Measurements from ENCODE around the gene STX10.

DNA sequence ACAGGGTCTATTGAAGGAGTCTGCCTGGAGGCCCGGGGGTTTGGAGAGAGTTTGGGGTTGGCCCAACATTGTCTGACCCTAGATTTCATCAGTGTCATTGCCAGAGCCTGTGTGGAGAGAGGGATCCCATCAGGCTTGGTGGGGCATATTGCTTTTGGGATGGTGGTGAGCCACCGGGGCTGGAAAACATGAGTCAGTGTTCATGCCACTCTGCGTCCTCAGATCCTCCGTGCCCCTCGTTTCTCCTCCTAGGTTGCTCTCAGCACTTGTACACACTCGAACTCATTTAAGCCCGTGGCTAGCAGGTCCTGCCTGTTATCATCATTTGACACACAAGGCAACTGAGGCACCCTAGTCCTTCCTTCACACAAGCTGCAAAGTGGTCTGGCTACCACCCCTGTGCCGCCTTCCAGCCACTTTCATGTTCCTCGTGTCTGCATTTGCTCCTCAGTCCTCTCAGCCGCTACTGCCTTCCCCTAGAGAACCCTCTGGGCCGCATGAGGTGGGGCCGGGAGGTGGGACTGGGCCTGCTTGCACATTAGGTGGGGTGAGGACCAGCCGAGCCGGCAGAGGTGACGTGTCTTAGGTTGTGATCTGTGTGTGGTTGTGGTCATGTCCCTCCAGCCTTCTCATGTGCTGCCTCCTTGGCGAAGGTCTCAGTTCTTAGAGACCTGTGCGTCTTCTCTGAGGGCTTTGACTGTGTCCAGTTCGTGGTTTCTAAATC, 28.5 kb downstream of the STX10 start:
- TF ChIP-seq, protein P1, sequence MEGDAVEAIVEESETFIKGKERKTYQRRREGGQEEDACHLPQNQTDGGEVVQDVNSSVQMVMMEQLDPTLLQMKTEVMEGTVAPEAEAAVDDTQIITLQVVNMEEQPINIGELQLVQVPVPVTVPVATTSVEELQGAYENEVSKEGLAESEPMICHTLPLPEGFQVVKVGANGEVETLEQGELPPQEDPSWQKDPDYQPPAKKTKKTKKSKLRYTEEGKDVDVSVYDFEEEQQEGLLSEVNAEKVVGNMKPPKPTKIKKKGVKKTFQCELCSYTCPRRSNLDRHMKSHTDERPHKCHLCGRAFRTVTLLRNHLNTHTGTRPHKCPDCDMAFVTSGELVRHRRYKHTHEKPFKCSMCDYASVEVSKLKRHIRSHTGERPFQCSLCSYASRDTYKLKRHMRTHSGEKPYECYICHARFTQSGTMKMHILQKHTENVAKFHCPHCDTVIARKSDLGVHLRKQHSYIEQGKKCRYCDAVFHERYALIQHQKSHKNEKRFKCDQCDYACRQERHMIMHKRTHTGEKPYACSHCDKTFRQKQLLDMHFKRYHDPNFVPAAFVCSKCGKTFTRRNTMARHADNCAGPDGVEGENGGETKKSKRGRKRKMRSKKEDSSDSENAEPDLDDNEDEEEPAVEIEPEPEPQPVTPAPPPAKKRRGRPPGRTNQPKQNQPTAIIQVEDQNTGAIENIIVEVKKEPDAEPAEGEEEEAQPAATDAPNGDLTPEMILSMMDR (conservative IDR thresholded peaks at IDR 0.05; ENCODE audit: low read depth, low read length) = no peak
- TF ChIP-seq SMC3 (IDR thresholded peaks at IDR 0.05; ENCODE audit: low read depth, low read length) = no peak
- no peak for TF ChIP-seq RCOR1 (IDR thresholded peaks at IDR 0.05; ENCODE audit: insufficient replicate concordance, low read length)
- TF ChIP-seq FOS (IDR thresholded peaks at IDR 0.05; ENCODE audit: low read depth, low read length) = no peak
- TF ChIP-seq POLR2A (IDR thresholded peaks at IDR 0.05; ENCODE audit: low read depth, low read length) = no peak
- TF ChIP-seq RFX5 (IDR thresholded peaks at IDR 0.05; ENCODE audit: low read depth, low read length) = no peak
- TF ChIP-seq MXI1 (IDR thresholded peaks at IDR 0.05; ENCODE audit: borderline replicate concordance, low read depth, low read length) = no peak

All from IMR-90 (cell line).